Renal cortical epithelial cell (primary cell): Measurements from ENCODE around the gene IRAK1. TPM values are rescaled to one million over a fixed set of nuclear protein-coding genes. Genes with fewer than 3 reads are reported as not detected.
A peak's percentile ranks its signal among the peaks of the same experiment; 100 is the strongest.

ENCODE experiments used
- DNase-seq: peaks from one replicate; pipeline ENCODE4 v3.0.0-alpha.2; 2011; ENCODE audit warnings: low read depth
- total RNA-seq: library from RNA; depleted of rRNA; stranded (reverse); fragments of >200 nt; gene quantifications from 2 replicates; pipeline ENCODE4 v1.2.3, GENCODE V29; 2014

IRAK1 gene
- total RNA-seq, 1 donor from 2014 or later: 79.4 TPM

GRCh38 chrX:154020536-154021115, 924 bp upstream of the IRAK1 start:
- no peak for DNase-seq

GRCh38 chrX:154019061-154019621, 561 bp downstream of the IRAK1 start:
- no peak for DNase-seq

DNA sequence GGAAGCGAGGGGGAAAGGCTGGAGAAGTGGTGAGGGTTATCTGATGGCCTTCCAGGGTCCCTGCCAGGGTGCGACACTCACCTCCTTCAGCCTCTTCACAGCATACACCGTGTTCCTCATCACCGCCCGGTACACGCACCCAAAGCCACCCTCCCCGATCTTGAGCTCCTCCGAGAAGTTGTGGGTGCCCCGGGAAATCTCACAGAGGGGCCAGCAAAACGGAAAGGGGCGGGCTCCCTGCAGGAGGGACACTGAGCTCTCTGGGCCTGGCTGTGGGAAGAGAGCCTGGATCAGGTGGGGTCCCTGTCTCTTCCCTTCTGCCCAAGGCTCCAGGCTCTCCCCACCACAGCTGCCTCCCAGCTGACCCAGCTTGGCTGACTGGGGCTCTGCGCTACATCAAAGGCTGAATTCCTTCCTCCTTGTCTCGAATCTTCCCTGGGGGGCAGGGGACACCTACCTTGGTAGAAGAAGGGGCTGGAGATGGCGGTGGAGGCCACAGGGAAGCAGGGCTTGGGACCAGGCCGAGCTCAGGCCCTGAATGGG, 1.1 kb downstream of the IRAK1 start:
- no peak for DNase-seq

GRCh38 chrX:154017766-154018517, 1.8 kb downstream of the IRAK1 start:
- DNase-seq: no peak

GRCh38 chrX:154016366-154017076, 3.2 kb downstream of the IRAK1 start:
- no peak for DNase-seq

- no peak for DNase-seq
These were observed 4.0 kb downstream of the IRAK1 start for GRCh38 chrX:154015581-154016264.

DNA sequence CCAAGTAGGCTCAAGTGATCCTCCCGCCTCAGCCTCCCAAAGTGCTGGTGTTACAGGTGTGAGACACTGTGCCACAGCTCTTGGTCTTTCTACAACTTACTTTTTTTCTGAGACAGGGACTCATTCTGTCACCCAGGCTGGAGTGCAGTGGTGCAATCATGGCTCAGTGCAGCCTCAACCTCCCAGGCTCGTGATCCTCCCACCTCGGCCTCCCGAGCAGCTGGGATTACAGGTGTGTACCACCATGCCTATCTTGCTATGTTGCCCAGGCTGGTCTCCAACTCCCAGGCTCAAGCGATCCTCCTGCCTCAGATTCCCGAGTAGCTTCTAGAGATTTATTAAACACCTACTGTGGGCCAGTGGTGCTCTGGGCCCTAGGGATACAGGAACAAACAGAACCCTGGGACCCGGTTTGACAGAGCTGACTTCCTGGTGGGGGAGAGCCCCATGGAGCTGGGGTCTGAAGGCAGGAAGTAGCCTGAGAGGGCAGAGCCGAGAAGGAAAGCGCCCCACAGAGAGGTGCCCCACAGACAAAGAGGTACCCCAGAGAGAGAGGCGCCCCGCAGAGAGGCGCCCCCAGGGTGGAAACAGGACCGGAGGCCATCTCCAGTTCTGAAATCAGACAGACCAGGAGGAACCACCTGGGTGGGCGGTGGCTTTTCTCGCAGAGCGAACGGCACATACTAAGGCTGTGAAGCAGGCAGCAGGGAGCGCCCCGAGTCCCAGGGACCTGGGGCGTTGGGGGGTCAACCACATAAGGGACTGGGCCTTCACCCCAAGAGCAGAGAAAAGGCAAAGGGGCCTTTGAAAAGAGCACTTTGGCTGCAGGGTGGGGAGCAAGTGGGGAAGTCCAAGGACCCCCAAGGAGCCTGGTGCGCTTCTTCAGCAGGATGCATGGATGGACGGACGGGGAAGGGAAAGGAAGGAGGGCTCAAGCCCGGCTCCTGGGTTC, 5.0 kb downstream of the IRAK1 start:
- DNase-seq: no peak

DNA sequence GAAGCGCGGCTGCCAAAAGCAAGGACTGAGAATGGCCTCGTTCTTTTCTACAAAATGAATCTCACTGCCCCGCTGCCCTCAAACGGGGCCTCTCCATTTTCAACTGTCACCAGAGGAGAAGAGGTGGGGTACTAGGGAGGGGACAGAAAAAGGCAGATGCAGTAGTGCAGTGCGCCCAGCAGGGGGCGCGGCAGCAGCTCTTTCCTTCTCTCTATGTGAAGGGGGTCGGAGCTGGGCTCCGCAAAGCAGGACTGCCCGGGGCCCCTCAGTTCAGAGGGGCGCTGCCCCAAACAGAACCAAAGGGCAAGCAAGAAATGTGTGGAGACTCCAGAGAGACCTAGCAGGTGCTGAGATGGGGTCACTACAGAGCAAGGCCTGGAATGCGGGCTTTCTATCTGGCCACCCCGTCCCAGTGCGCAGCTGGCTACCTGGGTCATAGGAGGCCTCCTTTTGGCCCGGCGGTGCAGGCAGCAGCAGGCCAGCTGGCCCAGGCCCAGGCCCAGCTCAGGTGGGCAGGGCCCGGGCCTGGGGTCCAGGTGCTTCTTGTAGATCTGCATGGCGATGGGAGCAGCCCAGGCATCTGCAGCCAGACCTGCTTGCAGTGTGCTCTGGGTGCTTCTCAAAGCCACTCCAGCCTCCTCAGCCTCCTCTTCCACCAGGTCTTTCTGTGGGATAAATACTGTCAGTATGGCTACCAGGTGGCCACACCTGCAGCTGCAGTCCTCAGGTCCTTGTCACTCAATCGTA, 5.9 kb downstream of the IRAK1 start:
- no peak for DNase-seq

- DNase-seq: no peak
These were observed 6.7 kb downstream of the IRAK1 start for GRCh38 chrX:154013001-154013421.

- DNase-seq: no peak
These were observed 7.2 kb downstream of the IRAK1 start for GRCh38 chrX:154012336-154012991.

- no peak for DNase-seq
These were observed 8.0 kb downstream of the IRAK1 start for GRCh38 chrX:154011376-154012335.

GRCh38 chrX:154010330-154011087, 9.2 kb downstream of the IRAK1 start:
- no peak for DNase-seq

- DNase-seq: no peak
These were observed 11.2 kb downstream of the IRAK1 start for GRCh38 chrX:154008521-154008920.

- DNase-seq: no peak
These were observed 12.8 kb downstream of the IRAK1 start for GRCh38 chrX:154006947-154007346.

DNA sequence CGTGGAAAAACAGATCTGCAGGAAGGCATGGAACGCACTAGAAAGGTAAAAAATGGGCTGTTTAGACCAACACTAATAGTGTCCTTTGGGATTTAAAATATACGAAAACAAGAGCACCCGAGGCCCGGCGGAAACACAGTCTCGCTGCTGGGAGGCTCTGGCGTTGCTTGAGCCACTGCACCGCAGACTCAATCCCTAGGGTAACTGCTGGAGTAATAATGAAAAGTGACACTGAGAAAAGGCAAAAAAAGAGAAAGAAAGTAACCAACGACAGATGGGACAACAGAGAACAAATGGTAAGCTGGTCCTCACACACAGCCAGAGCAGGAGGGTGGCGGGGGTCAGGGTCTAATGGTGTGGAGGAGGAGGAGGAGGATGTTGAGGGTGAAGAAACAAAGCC, 15.4 kb downstream of the IRAK1 start:
- DNase-seq: no peak

GRCh38 chrX:154002215-154002719, 17.4 kb downstream of the IRAK1 start:
- DNase-seq: peak; percentile 88

GRCh38 chrX:154000051-154000450, 19.7 kb downstream of the IRAK1 start:
- no peak for DNase-seq
